ENCODE results near the gene SCFD2.

DNA sequence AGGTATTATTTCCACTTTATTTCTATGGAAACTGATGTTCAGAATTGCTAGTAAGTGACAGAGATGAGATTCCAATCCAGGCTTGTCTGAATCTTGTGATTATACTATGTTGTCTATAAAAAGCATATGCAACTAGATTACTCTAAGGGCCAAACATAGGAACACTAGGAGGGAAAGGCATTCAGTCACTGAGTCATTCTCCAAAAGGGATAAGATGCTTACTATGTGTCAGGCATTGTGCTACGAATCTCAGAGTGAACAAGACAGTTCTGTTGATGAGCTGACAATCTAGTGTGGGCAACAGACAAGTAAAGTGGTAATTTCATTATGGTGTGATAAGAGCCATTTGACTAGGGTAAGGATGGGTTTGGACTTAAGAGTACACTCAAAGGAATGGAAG lies 426.5 kb downstream of the SCFD2 start:
- TF ChIP-seq, protein P1, sequence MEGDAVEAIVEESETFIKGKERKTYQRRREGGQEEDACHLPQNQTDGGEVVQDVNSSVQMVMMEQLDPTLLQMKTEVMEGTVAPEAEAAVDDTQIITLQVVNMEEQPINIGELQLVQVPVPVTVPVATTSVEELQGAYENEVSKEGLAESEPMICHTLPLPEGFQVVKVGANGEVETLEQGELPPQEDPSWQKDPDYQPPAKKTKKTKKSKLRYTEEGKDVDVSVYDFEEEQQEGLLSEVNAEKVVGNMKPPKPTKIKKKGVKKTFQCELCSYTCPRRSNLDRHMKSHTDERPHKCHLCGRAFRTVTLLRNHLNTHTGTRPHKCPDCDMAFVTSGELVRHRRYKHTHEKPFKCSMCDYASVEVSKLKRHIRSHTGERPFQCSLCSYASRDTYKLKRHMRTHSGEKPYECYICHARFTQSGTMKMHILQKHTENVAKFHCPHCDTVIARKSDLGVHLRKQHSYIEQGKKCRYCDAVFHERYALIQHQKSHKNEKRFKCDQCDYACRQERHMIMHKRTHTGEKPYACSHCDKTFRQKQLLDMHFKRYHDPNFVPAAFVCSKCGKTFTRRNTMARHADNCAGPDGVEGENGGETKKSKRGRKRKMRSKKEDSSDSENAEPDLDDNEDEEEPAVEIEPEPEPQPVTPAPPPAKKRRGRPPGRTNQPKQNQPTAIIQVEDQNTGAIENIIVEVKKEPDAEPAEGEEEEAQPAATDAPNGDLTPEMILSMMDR (IDR thresholded peaks at IDR 0.05), result no peak
- TF ChIP-seq POLR2AphosphoS5 (IDR thresholded peaks at IDR 0.05) (no peak), POLR2A (IDR thresholded peaks at IDR 0.05) (no peak)
